ENCODE results near the gene LRRC75A.

LRRC75A gene

GRCh38 chr17:16495980-16496819 lies 4.2 kb upstream of the LRRC75A start:
- ChIA-PET CTCF (interaction anchor here (1.0 to 1.7 kb wide), 4 partner anchors 14 to 133 kb away, joined by 3 to 7 read pairs (median 4); no protein-coding TSS in a partner anchor), POLR2A (interaction anchor here (0.7 kb wide), 1 partner anchor 22 kb away, joined by 3 read pairs; no protein-coding TSS in a partner anchor)
- H3K4me3 ChIP-seq (ENCODE audit: low read depth, low read length) = no peak overlapping the region
- TF ChIP-seq, protein P1, sequence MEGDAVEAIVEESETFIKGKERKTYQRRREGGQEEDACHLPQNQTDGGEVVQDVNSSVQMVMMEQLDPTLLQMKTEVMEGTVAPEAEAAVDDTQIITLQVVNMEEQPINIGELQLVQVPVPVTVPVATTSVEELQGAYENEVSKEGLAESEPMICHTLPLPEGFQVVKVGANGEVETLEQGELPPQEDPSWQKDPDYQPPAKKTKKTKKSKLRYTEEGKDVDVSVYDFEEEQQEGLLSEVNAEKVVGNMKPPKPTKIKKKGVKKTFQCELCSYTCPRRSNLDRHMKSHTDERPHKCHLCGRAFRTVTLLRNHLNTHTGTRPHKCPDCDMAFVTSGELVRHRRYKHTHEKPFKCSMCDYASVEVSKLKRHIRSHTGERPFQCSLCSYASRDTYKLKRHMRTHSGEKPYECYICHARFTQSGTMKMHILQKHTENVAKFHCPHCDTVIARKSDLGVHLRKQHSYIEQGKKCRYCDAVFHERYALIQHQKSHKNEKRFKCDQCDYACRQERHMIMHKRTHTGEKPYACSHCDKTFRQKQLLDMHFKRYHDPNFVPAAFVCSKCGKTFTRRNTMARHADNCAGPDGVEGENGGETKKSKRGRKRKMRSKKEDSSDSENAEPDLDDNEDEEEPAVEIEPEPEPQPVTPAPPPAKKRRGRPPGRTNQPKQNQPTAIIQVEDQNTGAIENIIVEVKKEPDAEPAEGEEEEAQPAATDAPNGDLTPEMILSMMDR (IDR thresholded peaks at IDR 0.05; ENCODE audit: insufficient read depth, low read length, missing control alignments) = no peak
- no peak for DNase-seq (ENCODE audit: low read depth, low spot score)

GRCh38 chr17:16495561-16495960 lies 3.6 kb upstream of the LRRC75A start:
- H3K4me3 ChIP-seq (ENCODE audit: low read depth, low read length) = no peak overlapping the region
- ChIA-PET POLR2A (interaction anchor here (0.7 kb wide), 1 partner anchor 22 kb away, joined by 3 read pairs; no protein-coding TSS in a partner anchor), CTCF (interaction anchor here (1.0 to 1.7 kb wide), 4 partner anchors 15 to 132 kb away, joined by 3 to 7 read pairs (median 4); no protein-coding TSS in a partner anchor)
- DNase-seq (ENCODE audit: low read depth, low spot score) = no peak
- TF ChIP-seq, protein P1 (IDR thresholded peaks at IDR 0.05; ENCODE audit: insufficient read depth, low read length, missing control alignments) = no peak

- no peak overlapping the region for H3K4me3 ChIP-seq (ENCODE audit: low read depth, low read length)
- ChIA-PET CTCF (interaction anchor here (0.9 to 2.4 kb wide), 3 partner anchors 8 to 28 kb away, joined by 3 to 10 read pairs (median 3); no protein-coding TSS in a partner anchor), POLR2A (no interaction called here)
- TF ChIP-seq, protein P1 (IDR thresholded peaks at IDR 0.05; ENCODE audit: insufficient read depth, low read length, missing control alignments) = no peak
- no peak for DNase-seq (ENCODE audit: low read depth, low spot score)
Measured at GRCh38 chr17:16494059-16494458, 2.1 kb upstream of the LRRC75A start.

- H3K4me3 ChIP-seq (ENCODE audit: low read depth, low read length) = no peak overlapping the region
- ChIA-PET CTCF (interaction anchor here (0.9 to 2.4 kb wide), 4 partner anchors 8 to 40 kb away, joined by 3 to 10 read pairs (median 4); no protein-coding TSS in a partner anchor), POLR2A (no interaction called here)
- DNase-seq (ENCODE audit: low read depth, low spot score) = no peak
- TF ChIP-seq, protein P1 (IDR thresholded peaks at IDR 0.05; ENCODE audit: insufficient read depth, low read length, missing control alignments) = no peak
Measured at GRCh38 chr17:16493531-16494046, 1.6 kb upstream of the LRRC75A start.

DNA sequence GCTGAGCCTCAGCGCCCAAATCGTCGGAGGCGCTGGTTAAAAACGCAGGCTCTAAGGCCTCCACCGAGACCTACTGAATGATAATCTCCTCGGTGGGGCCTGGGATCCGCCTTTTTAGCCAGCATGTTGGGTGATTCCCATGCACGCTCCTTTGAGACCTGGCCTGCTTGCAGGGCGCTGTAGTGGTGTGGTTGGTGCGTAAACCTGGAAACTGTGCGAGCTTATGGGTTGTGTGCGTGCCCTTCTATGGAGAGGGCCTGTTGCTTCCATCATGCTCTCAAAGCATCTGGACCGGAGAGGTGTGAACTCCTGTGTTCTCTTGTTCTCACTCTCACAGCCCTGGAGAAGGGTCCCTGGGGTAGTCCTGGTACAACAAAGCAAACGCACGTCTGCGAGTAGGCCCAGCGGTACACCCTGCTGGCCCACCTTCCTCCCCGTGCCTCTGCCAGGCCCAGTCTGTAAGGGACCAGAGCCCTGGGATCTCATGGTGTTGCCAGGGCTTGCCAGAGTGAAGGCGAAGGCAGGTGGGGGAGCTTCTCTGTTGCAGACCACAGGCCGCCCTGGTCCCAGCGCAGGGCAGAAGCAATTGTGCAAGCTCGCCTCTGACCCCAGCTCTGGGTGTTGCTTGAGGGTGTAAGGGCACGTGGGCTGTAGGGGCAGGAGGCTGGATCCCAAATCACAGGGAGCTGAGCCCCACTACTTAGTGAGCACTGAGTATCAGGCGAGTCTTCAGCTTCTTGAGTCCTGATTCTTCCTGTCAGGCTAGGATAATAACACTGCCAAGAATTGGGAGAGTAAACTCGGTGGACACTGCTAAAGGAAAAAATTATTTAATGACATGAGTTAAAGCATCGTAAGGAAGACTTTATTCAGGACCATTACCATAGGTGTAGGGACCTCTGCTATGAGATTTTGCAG lies 879 bp upstream of the LRRC75A start:
- DNase-seq (ENCODE audit: low read depth, low spot score) = no peak
- TF ChIP-seq, protein P1 (IDR thresholded peaks at IDR 0.05; ENCODE audit: insufficient read depth, low read length, missing control alignments) = no peak
- ChIA-PET CTCF (interaction anchor here (0.9 to 2.4 kb wide), 5 partner anchors 9 to 39 kb away, joined by 3 to 10 read pairs (median 3); no protein-coding TSS in a partner anchor), POLR2A (no interaction called here)
- peak overlapping the region; percentile 54 for H3K4me3 ChIP-seq (ENCODE audit: low read depth, low read length)
